ENCODE results near the gene TCF4. TPM values are rescaled to one million over a fixed set of nuclear protein-coding genes. Genes with fewer than 3 reads are reported as not detected.

The TCF4 gene
- total and polyA plus RNA-seq, 8 donors = 99.1 to 165 (median 138) TPM

DNA sequence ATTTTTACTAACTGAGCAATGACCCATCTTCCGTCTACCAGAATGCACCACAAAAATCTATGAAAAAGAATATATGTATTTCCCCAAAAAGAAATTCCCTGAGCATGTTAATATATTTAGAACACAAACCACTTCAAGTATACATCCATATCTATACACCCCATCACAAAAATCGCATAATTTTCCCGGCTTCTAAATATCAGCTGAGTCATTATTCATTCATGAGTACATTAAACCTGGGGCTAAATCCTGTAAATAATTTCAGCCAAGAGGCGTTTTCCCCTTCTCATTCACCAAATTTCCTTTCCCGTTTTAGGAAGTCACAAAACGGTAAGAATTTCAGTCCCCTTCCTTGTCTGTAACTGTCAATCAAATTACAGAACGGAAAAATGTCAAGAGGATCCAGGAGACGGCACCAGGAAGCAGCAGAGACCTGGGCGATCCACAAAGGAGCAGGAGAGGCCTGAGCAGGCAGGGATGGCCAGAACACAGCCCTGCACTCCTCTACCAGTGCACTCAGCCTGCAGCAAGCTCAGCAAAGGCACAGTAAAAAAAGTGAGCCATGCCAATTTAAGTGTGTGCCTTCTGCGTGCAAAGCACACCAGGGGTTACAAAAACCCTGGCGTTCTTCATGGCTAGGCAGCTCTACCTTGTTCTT is 300.7 kb downstream of the TCF4 start:
- Histone ChIP-seq H3K9me3 (no peaks in the 10 kb centered on the region), H3K36me3 (no peaks in the 10 kb centered on the region), H3K27ac (no peak overlapping the region), H3K27me3 (no peaks in the 10 kb centered on the region), H3K4me3 (no peak overlapping the region), H3K4me1 (no peaks in the 10 kb centered on the region)
- no peak for ATAC-seq
- intact Hi-C loops (cut with DNase I) = no loop called here
- TF ChIP-seq CTCF (IDR thresholded peaks at IDR 0.05) = no peak
- no peak for DNase-seq

DNA sequence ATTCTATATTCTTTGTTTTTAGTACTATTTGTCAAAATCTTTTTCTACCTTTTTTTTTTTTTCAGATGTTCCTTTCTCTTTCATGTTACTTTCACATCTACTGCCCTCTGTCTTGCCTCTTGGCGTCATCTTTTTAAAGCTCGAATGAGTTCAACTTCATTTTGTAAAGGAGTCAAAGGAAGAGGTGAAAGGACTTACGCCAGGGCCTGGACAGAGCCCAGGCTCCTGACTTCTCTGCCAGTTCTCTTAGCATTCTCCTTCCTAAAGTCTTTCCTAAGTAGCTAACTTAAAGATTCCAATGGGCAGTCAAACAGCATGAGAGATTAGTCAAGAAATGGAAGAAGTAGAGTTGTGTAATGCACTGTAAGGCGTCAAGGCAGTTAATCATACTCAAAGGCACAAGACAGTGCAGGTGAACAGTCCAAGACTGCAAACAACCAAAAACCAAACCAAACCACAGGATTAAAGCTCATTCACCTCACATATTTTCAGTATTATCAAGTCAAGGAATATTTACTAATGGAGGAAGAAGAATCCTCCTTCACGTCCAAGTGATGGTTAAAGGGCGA is 301.7 kb downstream of the TCF4 start:
- ATAC-seq (no peak), DNase-seq (no peak)
- no peak for TF ChIP-seq CTCF (IDR thresholded peaks at IDR 0.05)
- Histone ChIP-seq H3K4me3 (no peak overlapping the region), H3K27me3 (no peaks in the 10 kb centered on the region), H3K36me3 (no peaks in the 10 kb centered on the region), H3K9me3 (no peaks in the 10 kb centered on the region), H3K4me1 (no peaks in the 10 kb centered on the region), H3K27ac (no peak overlapping the region)
- intact Hi-C loops (cut with DNase I) = no loop called here

- no peaks in the 10 kb centered on the region for H3K9me3 ChIP-seq
- H3K36me3 ChIP-seq = no peaks in the 10 kb centered on the region
- no peak overlapping the region for H3K4me3 ChIP-seq
- DNase-seq (no peak), ATAC-seq (no peak)
- H3K4me1 ChIP-seq = peaks cover 0 to 3% of the 10 kb centered on the region in 2 donors
- intact Hi-C loops (cut with DNase I) = no loop called here
- no peak for TF ChIP-seq CTCF (IDR thresholded peaks at IDR 0.05)
- H3K27ac ChIP-seq = no peak overlapping the region
- H3K27me3 ChIP-seq = no peaks in the 10 kb centered on the region
These were observed 303.4 kb downstream of the TCF4 start for GRCh38 chr18:55284614-55285013.

- H3K4me1 ChIP-seq = peaks cover 0 to 3% of the 10 kb centered on the region in 2 donors
- DNase-seq (no peak), ATAC-seq (no peak)
- no peaks in the 10 kb centered on the region for H3K36me3 ChIP-seq
- no peak overlapping the region for H3K4me3 ChIP-seq
- H3K27me3 ChIP-seq = no peaks in the 10 kb centered on the region
- no peak overlapping the region for H3K27ac ChIP-seq
- TF ChIP-seq CTCF (IDR thresholded peaks at IDR 0.05) = no peak
- intact Hi-C loops (cut with DNase I) = no loop called here
- no peaks in the 10 kb centered on the region for H3K9me3 ChIP-seq
These were observed 304.7 kb downstream of the TCF4 start for GRCh38 chr18:55283309-55283708.

DNA sequence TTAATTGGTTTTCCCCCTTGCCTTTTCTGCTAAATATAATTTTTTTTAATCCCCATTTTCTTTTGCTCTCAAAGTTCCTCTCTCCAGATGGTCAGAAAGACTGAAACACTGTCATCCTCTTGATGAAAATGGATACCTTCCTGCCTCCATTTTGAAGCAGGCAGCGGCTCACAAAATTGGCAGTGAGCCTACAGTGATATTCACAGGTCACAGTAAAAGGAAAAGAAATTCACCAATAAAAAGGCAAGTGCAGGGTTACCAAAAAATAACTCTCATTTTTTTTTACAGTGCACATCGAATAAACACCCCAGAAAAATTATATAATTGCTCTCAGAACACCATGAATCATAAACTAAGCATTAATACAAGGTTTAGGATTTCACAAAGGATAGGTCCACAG is 307.5 kb downstream of the TCF4 start:
- Histone ChIP-seq H3K27ac (no peak overlapping the region), H3K4me3 (no peak overlapping the region), H3K9me3 (no peaks in the 10 kb centered on the region), H3K27me3 (no peaks in the 10 kb centered on the region), H3K36me3 (no peaks in the 10 kb centered on the region), H3K4me1 (peaks cover 0 to 3% of the 10 kb centered on the region in 2 donors)
- DNase-seq = no peak
- TF ChIP-seq CTCF (IDR thresholded peaks at IDR 0.05) = no peak
- no peak for ATAC-seq
- intact Hi-C loops (cut with DNase I) = no loop called here

Data from left lung (tissue), 10 donors.